Renal cortical epithelial cell (primary cell): ENCODE data around the gene CCDC51. TPM values are rescaled to one million over a fixed set of nuclear protein-coding genes. Genes with fewer than 3 reads are reported as not detected.

Experiments used
- DNase-seq: peaks from one replicate; pipeline ENCODE4 v3.0.0-alpha.2; 2011; ENCODE audit warnings: low read depth
- total RNA-seq: library from RNA; depleted of rRNA; stranded (reverse); fragments of >200 nt; gene quantifications from 2 replicates; pipeline ENCODE4 v1.2.3, GENCODE V29; 2014

Gene CCDC51
- total RNA-seq, 1 donor from 2014 or later: 24.0 TPM

- DNase-seq: no peak
Measured at GRCh38 chr3:48434591-48435222, 5.2 kb downstream of the CCDC51 start.

GRCh38 chr3:48433472-48434118 is 6.3 kb downstream of the CCDC51 start:
- peak; percentile 93 for DNase-seq

GRCh38 chr3:48432411-48433371 is 7.2 kb downstream of the CCDC51 start:
- no peak for DNase-seq

GRCh38 chr3:48431224-48432029 is 8.5 kb downstream of the CCDC51 start:
- no peak for DNase-seq

- no peak for DNase-seq
Measured at GRCh38 chr3:48430708-48431101, 9.2 kb downstream of the CCDC51 start.

- peak; percentile 87 for DNase-seq
Measured at GRCh38 chr3:48429960-48430707, 9.8 kb downstream of the CCDC51 start, which contains the start of gene PLXNB1. Gene PLXNB1 (minus strand): TSS chr3:48430086. CDS start chr3:48424611, 5,475 bp downstream.

GRCh38 chr3:48429317-48429959 is 10.5 kb downstream of the CCDC51 start:
- DNase-seq: no peak

- peak; percentile 71 for DNase-seq
Measured at GRCh38 chr3:48428572-48429316, 11.2 kb downstream of the CCDC51 start.

GRCh38 chr3:48428088-48428571 is 11.8 kb downstream of the CCDC51 start:
- no peak for DNase-seq

GRCh38 chr3:48427630-48427962 is 12.3 kb downstream of the CCDC51 start:
- DNase-seq: no peak

GRCh38 chr3:48426944-48427629 is 12.8 kb downstream of the CCDC51 start:
- DNase-seq: peak; percentile 76

GRCh38 chr3:48426401-48426909 is 13.5 kb downstream of the CCDC51 start:
- no peak for DNase-seq

- DNase-seq: no peak
Measured at GRCh38 chr3:48425281-48425812, 14.6 kb downstream of the CCDC51 start.

- no peak for DNase-seq
Measured at GRCh38 chr3:48423883-48424695, 15.8 kb downstream of the CCDC51 start.

- no peak for DNase-seq
Measured at GRCh38 chr3:48423241-48423882, 16.6 kb downstream of the CCDC51 start.

GRCh38 chr3:48422681-48423080 is 17.2 kb downstream of the CCDC51 start:
- no peak for DNase-seq

GRCh38 chr3:48422272-48422671 is 17.6 kb downstream of the CCDC51 start:
- DNase-seq: no peak
